ENCODE results near the gene PABPC1L.

The PABPC1L gene

DNA sequence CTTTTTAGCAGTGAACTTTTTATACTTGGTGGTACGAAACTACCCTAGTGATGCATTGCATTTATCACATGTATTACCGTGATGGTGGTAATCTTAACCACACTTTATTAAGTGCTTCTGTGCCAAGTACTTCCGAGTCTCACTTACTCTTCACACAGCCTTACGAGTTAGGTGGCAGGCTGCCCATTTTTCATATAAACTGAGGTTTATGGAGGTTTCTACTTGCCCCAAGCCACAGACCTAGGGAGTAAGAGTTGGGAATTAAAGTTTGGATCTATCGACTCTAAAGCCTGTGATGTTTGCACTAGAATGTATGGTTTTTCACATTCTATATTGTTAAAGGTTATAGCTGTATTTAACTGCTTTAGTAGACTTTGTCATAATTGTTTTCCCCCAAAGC lies 5.5 kb upstream of the PABPC1L start:
- Histone ChIP-seq H3K4me3 (ENCODE audit: insufficient read length, low read depth) (no peak overlapping the region), H3K36me3 (ENCODE audit: insufficient read depth, insufficient read length, low read length) (peaks cover 88% of the 10 kb centered on the region), H3K9ac (ENCODE audit: insufficient read length, low read depth) (no peak overlapping the region), H3K4me1 (ENCODE audit: insufficient read depth, insufficient read length) (peaks cover 5% of the 10 kb centered on the region), H3K27me3 (ENCODE audit: insufficient read depth, insufficient read length) (no peaks in the 10 kb centered on the region), H3K9me3 (ENCODE audit: insufficient read depth, low read length) (no peaks in the 10 kb centered on the region)
- no peak for TF ChIP-seq YY1 (IDR thresholded peaks at IDR 0.05; ENCODE audit: insufficient read depth, insufficient read length)
- no peak for TF ChIP-seq SUZ12 (IDR thresholded peaks at IDR 0.05; ENCODE audit: extremely low read depth, insufficient read depth, insufficient read length)
- no peak for TF ChIP-seq ZNF274 (IDR thresholded peaks at IDR 0.05; ENCODE audit: low read depth, low read length)
- DNase-seq (ENCODE audit: low read depth, low spot score): no peak

DNA sequence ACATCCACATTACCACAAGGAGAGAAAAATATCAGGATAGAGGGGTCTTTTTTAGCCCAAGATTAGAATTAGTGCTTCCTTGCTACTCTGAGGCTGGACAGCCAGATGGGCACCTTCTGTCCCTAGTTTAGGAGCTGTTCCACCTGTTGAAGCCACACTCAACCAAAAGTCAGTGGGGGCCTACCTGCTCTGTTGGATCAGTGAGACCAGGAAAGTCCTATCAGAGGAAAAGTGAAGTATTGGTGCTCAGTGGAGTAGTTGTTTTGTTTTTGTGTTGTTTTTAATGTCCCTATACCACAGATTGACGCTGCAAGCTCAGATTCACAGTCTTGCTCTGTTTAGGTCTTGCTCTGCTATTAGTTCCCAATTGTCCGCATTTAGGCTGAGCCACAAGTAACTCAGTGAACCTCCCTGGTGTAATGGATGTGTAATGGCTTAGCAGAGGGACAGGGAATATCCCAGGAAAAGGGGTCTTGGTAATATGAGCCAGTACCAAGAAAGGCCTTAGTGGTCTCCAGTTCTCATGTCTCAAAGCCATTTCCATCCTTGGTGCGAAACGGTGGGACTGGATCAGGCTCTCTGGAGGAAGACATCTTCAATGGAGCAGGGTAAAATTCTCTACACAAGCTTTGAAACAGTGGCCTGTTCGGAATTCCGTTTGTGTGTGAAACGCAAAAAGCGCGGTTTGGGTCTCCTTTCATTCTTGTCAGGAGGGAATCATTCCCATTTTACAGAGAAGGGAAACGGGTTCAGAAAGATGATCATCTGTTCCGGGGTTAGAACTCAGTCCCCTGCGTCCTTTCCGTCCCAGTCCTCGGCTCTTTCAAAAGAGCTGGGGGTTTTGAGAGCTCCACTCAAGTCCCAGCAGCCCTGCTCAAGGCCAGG lies 631 bp upstream of the PABPC1L start:
- peak overlapping the region; percentile 59 for H3K4me3 ChIP-seq (ENCODE audit: insufficient read length, low read depth)
- no peaks in the 10 kb centered on the region for H3K9me3 ChIP-seq (ENCODE audit: insufficient read depth, low read length)
- peak overlapping the region; percentile 64 for H3K9ac ChIP-seq (ENCODE audit: insufficient read length, low read depth)
- peaks cover 62% of the 10 kb centered on the region for H3K36me3 ChIP-seq (ENCODE audit: insufficient read depth, insufficient read length, low read length)
- DNase-seq (ENCODE audit: low read depth, low spot score): no peak
- peaks cover 9% of the 10 kb centered on the region for H3K4me1 ChIP-seq (ENCODE audit: insufficient read depth, insufficient read length)
- no peaks in the 10 kb centered on the region for H3K27me3 ChIP-seq (ENCODE audit: insufficient read depth, insufficient read length)
- TF ChIP-seq SUZ12 (IDR thresholded peaks at IDR 0.05; ENCODE audit: extremely low read depth, insufficient read depth, insufficient read length): no peak
- no peak for TF ChIP-seq ZNF274 (IDR thresholded peaks at IDR 0.05; ENCODE audit: low read depth, low read length)
- no peak for TF ChIP-seq YY1 (IDR thresholded peaks at IDR 0.05; ENCODE audit: insufficient read depth, insufficient read length)

DNA sequence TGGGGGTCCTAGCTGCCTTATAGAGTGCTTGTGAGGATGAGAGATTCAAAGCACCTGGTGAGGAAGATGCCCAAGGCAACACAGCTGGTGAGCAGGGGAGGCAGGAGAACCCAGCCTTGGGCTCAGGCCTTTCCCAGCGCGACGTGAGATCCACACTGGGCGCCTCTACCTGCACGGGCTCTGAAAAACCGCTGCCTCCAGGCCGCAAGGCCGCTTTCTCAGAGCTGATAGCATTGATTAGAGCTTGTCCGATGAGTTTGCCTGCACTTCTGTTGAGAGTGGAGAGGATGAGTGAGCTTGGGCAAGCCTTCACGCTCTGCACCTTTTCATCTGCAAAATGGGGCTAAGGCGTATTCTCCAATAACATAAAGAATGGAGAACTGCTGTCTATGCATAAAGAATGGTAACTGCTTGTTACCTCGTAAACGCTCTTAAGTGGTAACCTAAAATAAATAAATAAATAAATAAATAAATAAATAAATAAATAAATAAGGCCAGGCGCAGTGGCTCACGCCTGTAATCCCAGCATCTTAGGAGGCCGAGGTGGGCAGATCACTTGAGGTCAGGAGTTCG lies 916 bp downstream of the PABPC1L start:
- H3K4me3 ChIP-seq (ENCODE audit: insufficient read length, low read depth): peak overlapping the region; percentile 59
- H3K36me3 ChIP-seq (ENCODE audit: insufficient read depth, insufficient read length, low read length): peaks cover 59% of the 10 kb centered on the region
- no peak for DNase-seq (ENCODE audit: low read depth, low spot score)
- no peaks in the 10 kb centered on the region for H3K27me3 ChIP-seq (ENCODE audit: insufficient read depth, insufficient read length)
- TF ChIP-seq ZNF274 (IDR thresholded peaks at IDR 0.05; ENCODE audit: low read depth, low read length) (no peak), SUZ12 (IDR thresholded peaks at IDR 0.05; ENCODE audit: extremely low read depth, insufficient read depth, insufficient read length) (no peak), YY1 (IDR thresholded peaks at IDR 0.05; ENCODE audit: insufficient read depth, insufficient read length) (no peak)
- H3K9me3 ChIP-seq (ENCODE audit: insufficient read depth, low read length): no peaks in the 10 kb centered on the region
- peak overlapping the region; percentile 93 for H3K9ac ChIP-seq (ENCODE audit: insufficient read length, low read depth)
- H3K4me1 ChIP-seq (ENCODE audit: insufficient read depth, insufficient read length): peaks cover 9% of the 10 kb centered on the region

DNA sequence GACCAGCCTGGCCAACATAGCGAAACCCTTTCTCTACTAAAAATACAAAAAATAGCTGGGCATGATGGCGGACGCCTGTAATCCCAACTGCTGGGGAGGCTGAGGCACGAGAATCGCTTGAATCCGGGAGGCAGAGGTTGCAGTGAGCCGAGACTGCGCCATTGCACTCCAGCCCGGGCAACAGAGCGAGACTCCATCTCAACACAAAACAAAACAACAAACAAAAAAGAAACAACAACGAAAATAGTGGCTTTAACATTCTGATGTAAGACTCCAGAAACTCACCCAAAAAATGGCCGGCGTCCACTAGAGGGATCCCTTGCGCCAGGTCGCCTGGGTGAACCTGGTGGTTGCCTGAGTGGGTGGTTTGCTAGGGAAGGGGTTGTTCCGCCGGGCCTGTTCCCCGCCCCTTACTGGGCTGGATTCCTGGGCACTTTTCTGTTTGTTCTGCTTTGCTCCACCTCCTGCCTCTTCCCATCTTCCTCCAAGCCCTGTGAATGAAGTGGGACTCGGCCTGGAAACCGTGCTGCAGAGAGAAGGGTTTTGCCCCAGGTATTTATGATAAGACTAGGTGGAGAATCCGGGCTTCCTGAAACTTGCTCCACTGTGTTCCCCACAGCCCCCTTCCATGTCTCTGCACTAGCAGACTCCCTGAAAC lies 1.5 kb downstream of the PABPC1L start:
- Histone ChIP-seq H3K36me3 (ENCODE audit: insufficient read depth, insufficient read length, low read length) (peaks cover 59% of the 10 kb centered on the region), H3K9me3 (ENCODE audit: insufficient read depth, low read length) (no peaks in the 10 kb centered on the region), H3K9ac (ENCODE audit: insufficient read length, low read depth) (peak overlapping the region; percentile 74), H3K4me3 (ENCODE audit: insufficient read length, low read depth) (peak overlapping the region; percentile 15), H3K27me3 (ENCODE audit: insufficient read depth, insufficient read length) (no peaks in the 10 kb centered on the region), H3K4me1 (ENCODE audit: insufficient read depth, insufficient read length) (peaks cover 9% of the 10 kb centered on the region)
- DNase-seq (ENCODE audit: low read depth, low spot score): peak; percentile 63
- TF ChIP-seq SUZ12 (IDR thresholded peaks at IDR 0.05; ENCODE audit: extremely low read depth, insufficient read depth, insufficient read length): no peak
- no peak for TF ChIP-seq ZNF274 (IDR thresholded peaks at IDR 0.05; ENCODE audit: low read depth, low read length)
- no peak for TF ChIP-seq YY1 (IDR thresholded peaks at IDR 0.05; ENCODE audit: insufficient read depth, insufficient read length)

DNA sequence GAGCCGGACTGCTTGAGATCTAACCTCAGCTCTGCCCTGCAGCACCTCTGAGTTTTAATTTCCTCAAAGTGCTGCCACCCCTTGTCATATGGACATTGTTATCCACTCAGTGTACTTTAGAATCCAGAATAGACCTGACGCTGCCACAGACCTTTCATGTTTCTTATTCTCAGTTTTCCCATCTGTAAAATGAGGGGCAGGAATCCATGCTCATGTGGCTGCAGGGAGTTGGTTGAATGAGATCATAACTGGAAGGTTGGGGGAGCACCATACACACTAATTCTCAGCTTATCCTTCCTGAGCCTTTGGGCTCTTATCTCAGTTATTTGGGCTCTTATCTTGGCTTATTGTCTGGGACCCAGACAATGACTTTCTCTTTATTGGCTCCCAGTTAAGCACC lies 2.3 kb downstream of the PABPC1L start:
- peaks cover 59% of the 10 kb centered on the region for H3K36me3 ChIP-seq (ENCODE audit: insufficient read depth, insufficient read length, low read length)
- no peak for TF ChIP-seq ZNF274 (IDR thresholded peaks at IDR 0.05; ENCODE audit: low read depth, low read length)
- no peak for TF ChIP-seq YY1 (IDR thresholded peaks at IDR 0.05; ENCODE audit: insufficient read depth, insufficient read length)
- no peak for TF ChIP-seq SUZ12 (IDR thresholded peaks at IDR 0.05; ENCODE audit: extremely low read depth, insufficient read depth, insufficient read length)
- H3K4me1 ChIP-seq (ENCODE audit: insufficient read depth, insufficient read length): peaks cover 9% of the 10 kb centered on the region
- no peak for DNase-seq (ENCODE audit: low read depth, low spot score)
- no peaks in the 10 kb centered on the region for H3K9me3 ChIP-seq (ENCODE audit: insufficient read depth, low read length)
- H3K27me3 ChIP-seq (ENCODE audit: insufficient read depth, insufficient read length): no peaks in the 10 kb centered on the region
- H3K9ac ChIP-seq (ENCODE audit: insufficient read length, low read depth): peak overlapping the region; percentile 74
- H3K4me3 ChIP-seq (ENCODE audit: insufficient read length, low read depth): no peak overlapping the region

DNA sequence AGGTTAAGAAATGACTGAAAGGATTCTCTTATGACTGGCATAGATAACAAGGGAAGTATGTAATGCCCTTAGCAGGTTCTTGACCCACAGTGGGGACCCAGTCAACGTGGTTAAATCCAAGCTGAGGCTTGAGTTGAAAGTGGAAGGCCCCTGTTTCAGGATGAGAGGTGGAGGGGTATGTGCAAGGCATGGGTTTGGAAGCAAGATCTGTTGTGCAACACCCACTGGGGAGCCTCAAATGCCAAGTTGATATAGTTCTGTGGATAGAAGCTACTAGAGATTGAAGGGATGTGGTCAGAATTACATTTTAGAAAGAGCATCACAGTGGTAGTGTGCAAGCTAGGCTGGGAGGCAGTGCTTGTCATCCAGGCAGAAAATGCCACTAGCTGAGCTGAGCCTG lies 5.1 kb downstream of the PABPC1L start:
- peaks cover 67% of the 10 kb centered on the region for H3K36me3 ChIP-seq (ENCODE audit: insufficient read depth, insufficient read length, low read length)
- DNase-seq (ENCODE audit: low read depth, low spot score): no peak
- H3K4me1 ChIP-seq (ENCODE audit: insufficient read depth, insufficient read length): peaks cover 3% of the 10 kb centered on the region
- no peak overlapping the region for H3K4me3 ChIP-seq (ENCODE audit: insufficient read length, low read depth)
- no peaks in the 10 kb centered on the region for H3K9me3 ChIP-seq (ENCODE audit: insufficient read depth, low read length)
- no peak for TF ChIP-seq YY1 (IDR thresholded peaks at IDR 0.05; ENCODE audit: insufficient read depth, insufficient read length)
- TF ChIP-seq ZNF274 (IDR thresholded peaks at IDR 0.05; ENCODE audit: low read depth, low read length): no peak
- no peak for TF ChIP-seq SUZ12 (IDR thresholded peaks at IDR 0.05; ENCODE audit: extremely low read depth, insufficient read depth, insufficient read length)
- no peak overlapping the region for H3K9ac ChIP-seq (ENCODE audit: insufficient read length, low read depth)
- no peaks in the 10 kb centered on the region for H3K27me3 ChIP-seq (ENCODE audit: insufficient read depth, insufficient read length)

DNA sequence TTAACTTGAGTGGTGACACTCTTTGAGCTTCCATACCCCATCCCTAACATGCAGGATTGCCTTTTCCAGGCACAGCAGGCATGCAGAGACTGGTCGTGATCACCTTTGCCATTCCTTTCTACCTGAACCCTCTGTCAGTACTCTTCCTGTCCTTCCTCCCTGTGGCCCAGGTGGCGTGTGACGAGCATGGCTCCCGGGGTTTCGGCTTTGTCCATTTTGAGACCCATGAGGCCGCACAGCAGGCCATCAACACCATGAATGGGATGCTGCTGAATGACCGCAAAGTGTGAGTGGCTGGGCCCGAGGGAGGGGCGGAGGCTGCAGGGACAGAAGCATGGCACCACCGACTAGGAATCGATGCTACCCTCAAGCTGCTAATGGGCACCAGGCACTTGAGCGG lies 6.7 kb downstream of the PABPC1L start:
- H3K4me3 ChIP-seq (ENCODE audit: insufficient read length, low read depth): no peak overlapping the region
- no peak overlapping the region for H3K9ac ChIP-seq (ENCODE audit: insufficient read length, low read depth)
- H3K9me3 ChIP-seq (ENCODE audit: insufficient read depth, low read length): no peaks in the 10 kb centered on the region
- no peaks in the 10 kb centered on the region for H3K27me3 ChIP-seq (ENCODE audit: insufficient read depth, insufficient read length)
- no peak for TF ChIP-seq ZNF274 (IDR thresholded peaks at IDR 0.05; ENCODE audit: low read depth, low read length)
- no peak for TF ChIP-seq SUZ12 (IDR thresholded peaks at IDR 0.05; ENCODE audit: extremely low read depth, insufficient read depth, insufficient read length)
- no peak for TF ChIP-seq YY1 (IDR thresholded peaks at IDR 0.05; ENCODE audit: insufficient read depth, insufficient read length)
- peaks cover 3% of the 10 kb centered on the region for H3K4me1 ChIP-seq (ENCODE audit: insufficient read depth, insufficient read length)
- no peak for DNase-seq (ENCODE audit: low read depth, low spot score)
- H3K36me3 ChIP-seq (ENCODE audit: insufficient read depth, insufficient read length, low read length): peaks cover 74% of the 10 kb centered on the region
